H1 (cell line): ENCODE results near the gene SLC35G2. TPM values are rescaled to one million over a fixed set of nuclear protein-coding genes. Genes with fewer than 3 reads are reported as not detected.

ENCODE experiments used
- CTCF ChIA-PET: fragments of 300-600 bp; sonication (Branson Sonifier 250); formaldehyde crosslinking; loops from one replicate; lab custom pipeline; 2021; ENCODE audit not compliant: partially characterized antibody; lab: Charles Lee
- POLR2A ChIA-PET: fragments of 300-600 bp; sonication (Branson Sonifier 250); formaldehyde crosslinking; loops from one replicate; lab custom pipeline; 2021; ENCODE audit warnings: inconsistent platforms; ENCODE audit not compliant: partially characterized antibody; lab: Charles Lee
- DNase-seq, 2 experiments: peaks; one replicate each; pipeline versions ENCODE4 v3.0.0 to v3.0.0-alpha.2; 2010 to 2022; ENCODE audit warnings: low spot score in 2 of 2, low read depth in 1 of 2, mixed read lengths in 1 of 2
- FAIRE-seq: peaks from 2 replicates; lab custom pipeline; 2011; peaks lifted over from hg19 to GRCh38; lab: Jason Lieb, UNC
- H2AFZ ChIP-seq: 2 replicates; pipeline ENCODE4 v1.8.1; 2012; ENCODE audit warnings: low read length, inconsistent platforms
- H2AK5ac ChIP-seq: 2 replicates; pipeline ENCODE4 v1.6.1; 2013; ENCODE audit warnings: low read depth, low read length
- H2BK120ac ChIP-seq: replicated peaks from 2 replicates; pipeline ENCODE3; 2013; ENCODE audit warnings: low read depth, low read length, inconsistent platforms
- H2BK12ac ChIP-seq: 2 replicates; pipeline ENCODE4 v1.6.1; 2013; ENCODE audit warnings: low read depth, low read length
- H2BK15ac ChIP-seq: 2 replicates; pipeline ENCODE4 v1.6.1; 2013; ENCODE audit warnings: low read length
- H2BK20ac ChIP-seq: 2 replicates; pipeline ENCODE4 v1.6.1; 2013; ENCODE audit warnings: low read length
- H2BK5ac ChIP-seq: 2 replicates; pipeline ENCODE4 v1.6.1; 2013; ENCODE audit warnings: low read depth, low read length
- H3K14ac ChIP-seq: 2 replicates; pipeline ENCODE4 v1.6.1; 2013; ENCODE audit warnings: inconsistent platforms; ENCODE audit not compliant: insufficient read length
- H3K18ac ChIP-seq: 2 replicates; pipeline ENCODE4 v1.6.1; 2013; ENCODE audit warnings: low read length; ENCODE audit errors: extremely low read depth
- H3K23ac ChIP-seq: 2 replicates; pipeline ENCODE4 v1.6.1; 2013; ENCODE audit warnings: inconsistent platforms; ENCODE audit not compliant: insufficient read length
- H3K23me2 ChIP-seq: 2 replicates; pipeline ENCODE4 v1.6.1; 2013; ENCODE audit warnings: low read depth, low read length
- H3K27ac ChIP-seq: 2 replicates; pipeline ENCODE4 v1.6.1; 2011; ENCODE audit warnings: low read depth, low read length, inconsistent platforms
- H3K27me3 ChIP-seq, 4 experiments: replicated peaks in 1 of 4; 1 replicate in 1 of 4; 2 replicates in 3 of 4; pipeline versions ENCODE4 v1.6.1 to v1.8.1; 2011 to 2013; ENCODE audit warnings: low read length in 3 of 4, mild to moderate bottlenecking in 3 of 4, inconsistent platforms in 2 of 4, mixed read lengths in 2 of 4, moderate library complexity in 1 of 4; ENCODE audit not compliant: control insufficient read depth in 3 of 4, insufficient read depth in 3 of 4; ENCODE audit errors: extremely low read depth in 1 of 4
- H3K36me3 ChIP-seq, 4 experiments: 2 replicates each; pipeline versions ENCODE4 v1.6.1 to v1.8.1; 2011 to 2013; ENCODE audit warnings: mild to moderate bottlenecking in 4 of 4, low read length in 3 of 4, moderate library complexity in 2 of 4, control low read depth in 1 of 4, inconsistent platforms in 1 of 4; ENCODE audit not compliant: insufficient read depth in 4 of 4, control insufficient read depth in 2 of 4
- H3K4ac ChIP-seq: replicated peaks from 2 replicates; pipeline ENCODE3; 2013; ENCODE audit warnings: low read length, low read depth, mixed read lengths, inconsistent platforms; ENCODE audit not compliant: insufficient read length
- H3K4me1 ChIP-seq, 4 experiments: replicated peaks in 1 of 4; 1 replicate in 1 of 4; 2 replicates in 3 of 4; pipeline versions ENCODE4 v1.6.1 to v1.8.1; 2011 to 2013; ENCODE audit warnings: low read length in 3 of 4, inconsistent platforms in 2 of 4, mixed read lengths in 1 of 4; ENCODE audit not compliant: insufficient read depth in 4 of 4, control insufficient read depth in 3 of 4
- H3K4me2 ChIP-seq, 2 experiments: 2 replicates each; pipeline versions ENCODE4 v1.6.1 to v1.8.1; 2011 to 2013; ENCODE audit warnings: low read depth in 2 of 2, low read length in 2 of 2, control low read depth in 1 of 2, inconsistent platforms in 1 of 2, mild to moderate bottlenecking in 1 of 2; ENCODE audit not compliant: insufficient read depth in 1 of 2
- H3K4me3 ChIP-seq, 4 experiments: fragments of 200-600, 300-600 bp in 1 of 4; sonication (generic), shearing (Covaris generic), sonication (Bioruptor Twin) in 1 of 4; 2 replicates each; pipeline versions ENCODE4 v1.5.1 to v1.8.1; 2011 to 2016; ENCODE audit warnings: low read length in 4 of 4, low read depth in 3 of 4, control low read depth in 2 of 4, inconsistent platforms in 2 of 4, mild to moderate bottlenecking in 2 of 4, mixed read lengths in 1 of 4, moderate library complexity in 1 of 4; ENCODE audit not compliant: insufficient read depth in 2 of 4; ENCODE audit errors: extremely low read depth in 1 of 4
- H3K56ac ChIP-seq: replicated peaks from 2 replicates; pipeline ENCODE3; 2013; ENCODE audit warnings: low read depth, mild to moderate bottlenecking, mixed read lengths, low read length, inconsistent platforms; ENCODE audit not compliant: insufficient read length
- H3K79me1 ChIP-seq: 2 replicates; pipeline ENCODE4 v1.6.1; 2013; ENCODE audit warnings: low read depth, low read length, control low read depth
- H3K79me2 ChIP-seq, 2 experiments: 2 replicates each; pipeline versions ENCODE4 v1.6.1 to v1.8.1; 2012 to 2013; ENCODE audit warnings: low read length in 2 of 2, mild to moderate bottlenecking in 2 of 2, inconsistent platforms in 1 of 2; ENCODE audit not compliant: insufficient read depth in 2 of 2, control insufficient read depth in 1 of 2
- H3K9ac ChIP-seq, 4 experiments: replicated peaks in 1 of 4; 1 replicate in 1 of 4; 2 replicates in 3 of 4; pipeline versions ENCODE4 v1.6.1 to v1.8.1; 2011 to 2013; ENCODE audit warnings: low read depth in 3 of 4, low read length in 3 of 4, control low read depth in 2 of 4, mild to moderate bottlenecking in 2 of 4, moderate library complexity in 2 of 4, inconsistent platforms in 1 of 4; ENCODE audit errors: extremely low read depth in 1 of 4
- H3K9me3 ChIP-seq, 2 experiments: 2 replicates each; pipeline versions ENCODE4 v1.6.1 to v1.8.1; 2012 to 2013; ENCODE audit warnings: mild to moderate bottlenecking in 2 of 2, moderate library complexity in 2 of 2, control low read depth in 1 of 2, inconsistent platforms in 1 of 2, low read depth in 1 of 2, low read length in 1 of 2, mixed read lengths in 1 of 2; ENCODE audit not compliant: insufficient read depth in 2 of 2
- H4K20me1 ChIP-seq, 2 experiments: replicated peaks in 1 of 2; 2 replicates each; pipeline versions ENCODE3 to v1.8.1; 2011 to 2013; ENCODE audit warnings: inconsistent platforms in 2 of 2, low read length in 2 of 2, mild to moderate bottlenecking in 1 of 2; ENCODE audit not compliant: insufficient read depth in 2 of 2, control insufficient read depth in 1 of 2
- H4K5ac ChIP-seq: 2 replicates; pipeline ENCODE4 v1.6.1; 2013; ENCODE audit warnings: low read length, low read depth, mixed read lengths, inconsistent platforms; ENCODE audit not compliant: insufficient read length
- H4K8ac ChIP-seq: 2 replicates; pipeline ENCODE4 v1.8.0; 2013; ENCODE audit warnings: mild to moderate bottlenecking, moderate library complexity, low read length, inconsistent platforms; ENCODE audit not compliant: insufficient read depth; ENCODE audit errors: extremely low read depth
- H4K91ac ChIP-seq: replicated peaks from 2 replicates; pipeline ENCODE3; 2013; ENCODE audit warnings: low read length, mixed read lengths, inconsistent platforms; ENCODE audit not compliant: insufficient read length
- BACH1 ChIP-seq: IDR thresholded peaks from 2 replicates; pipeline ENCODE4 v1.6.1; 2012; ENCODE audit warnings: low read length, improper control_type of control experiment
- BRCA1 ChIP-seq: IDR thresholded peaks from 2 replicates; pipeline ENCODE4 v1.6.1; 2012; ENCODE audit warnings: low read depth, low read length, improper control_type of control experiment
- CEBPB ChIP-seq: IDR thresholded peaks from 2 replicates; pipeline ENCODE4 v1.6.1; 2012; ENCODE audit warnings: low read depth, low read length
- CREB1 ChIP-seq: IDR thresholded peaks from 2 replicates; pipeline ENCODE4 v1.6.1; 2012; ENCODE audit warnings: inconsistent platforms
- HDAC6 ChIP-seq: IDR thresholded peaks from one replicate; pipeline ENCODE4 v1.7.1; 2012; ENCODE audit warnings: low read depth, mild to moderate bottlenecking, inconsistent platforms, low read length, moderate library complexity
- KDM1A ChIP-seq: fragments of 200-600, 300-600 bp; sonication (generic); IDR thresholded peaks from 2 replicates; pipeline ENCODE4 v1.7.1; 2016; ENCODE audit warnings: mild to moderate bottlenecking, low read length, borderline replicate concordance
- KDM4A ChIP-seq: IDR thresholded peaks from one replicate; pipeline ENCODE4 v1.7.1; 2012; ENCODE audit warnings: low read depth, mild to moderate bottlenecking, moderate library complexity, low read length, inconsistent platforms; ENCODE audit not compliant: severe bottlenecking
- NANOG ChIP-seq: IDR thresholded peaks from 2 replicates; pipeline ENCODE4 v1.6.1; 2011; ENCODE audit warnings: low read length, low read depth, mild to moderate bottlenecking, inconsistent platforms; ENCODE audit not compliant: insufficient read depth, poor library complexity, severe bottlenecking
- RFX5 ChIP-seq: IDR thresholded peaks from 2 replicates; pipeline ENCODE4 v1.6.1; 2011; ENCODE audit warnings: low read depth, low read length, improper control_type of control experiment, borderline replicate concordance
- RXRA ChIP-seq: IDR thresholded peaks from 2 replicates; pipeline ENCODE4 v1.6.1; 2011; ENCODE audit warnings: low read depth, mild to moderate bottlenecking, low read length, moderate library complexity; ENCODE audit not compliant: insufficient read depth
- SAP30 ChIP-seq: fragments of 300-600 bp; sonication (generic); IDR thresholded peaks from 2 replicates; pipeline ENCODE4 v1.7.1; 2012; ENCODE audit warnings: low read length, moderate library complexity, mild to moderate bottlenecking, inconsistent platforms; ENCODE audit not compliant: insufficient read depth, insufficient replicate concordance
- TAF7 ChIP-seq: optimal IDR thresholded peaks from 2 replicates; pipeline ENCODE3; 2011; ENCODE audit warnings: low read depth, mild to moderate bottlenecking, inconsistent platforms, low read length, moderate library complexity, borderline replicate concordance
- TEAD4 ChIP-seq: IDR thresholded peaks from 2 replicates; pipeline ENCODE4 v1.6.1; 2012; ENCODE audit warnings: low read depth, low read length, inconsistent platforms, mixed read lengths
- ZNF274 ChIP-seq: IDR thresholded peaks from 2 replicates; pipeline ENCODE4 v1.7.0; 2012; ENCODE audit warnings: low read length, borderline replicate concordance; ENCODE audit errors: extremely low read depth
- WGBS, 2 experiments: shearing (Covaris generic) in 1 of 2; methylation state at CpG; one replicate each; pipeline versions ENCODE4 v1.1.6 to v1.1.7; 2013 to 2015; ENCODE audit warnings: low lambda C conversion rate in 2 of 2, mixed read lengths in 2 of 2, inconsistent platforms in 1 of 2, low coverage in 1 of 2, missing lambda C conversion rate in 1 of 2; ENCODE audit not compliant: insufficient replicate concordance in 2 of 2, insufficient coverage in 1 of 2, insufficient read length in 1 of 2; ENCODE audit errors: extremely low coverage in 1 of 2, missing lambda C conversion rate in 1 of 2; 5-methylcytosine and 5-hydroxymethylcytosine counted together
- polyA plus RNA-seq, 7 experiments: library from polyadenylated mRNA; depleted of rRNA in 3 of 7; stranded (reverse) in 5 of 7; unstranded in 2 of 7; fragments of >200 nt in 5 of 7; fragments of 200-250 nt in 2 of 7; gene quantifications; 1 replicate in 5 of 7; 2 replicates in 1 of 7; 4 replicates in 1 of 7; pipeline versions ENCODE4 v1.2.1 to v1.2.3, GENCODE V29; 2011 to 2013; ENCODE audit warnings: missing spikeins in 2 of 7, mixed read lengths in 2 of 7
- total RNA-seq: library from RNA; stranded (reverse); fragmentation: NEBNext Ultra II Directional; extraction: Animal tissue kit (Norgen Biotek cat#: 25700); gene quantifications from 2 replicates; pipeline ENCODE4 v1.2.1, GENCODE V29; 2021

SLC35G2 gene
- total and polyA plus RNA-seq, 2 of the 8 experiments (the other 6 are each of a cell fraction or from before 2014, with no cell fraction given): 5.2 to 6.4 TPM

- Histone ChIP-seq H4K8ac (no peak overlapping the region), H3K79me2 (peaks cover 5 to 84% of the 10 kb centered on the region in 2 experiments; a peak in 3 of 4 replicates), H3K27me3 (no peaks in the 10 kb centered on the region), H2BK120ac (no peak overlapping the region), H3K9ac (no peak overlapping the region), H3K18ac (no peak overlapping the region), H3K4me2 (no peak overlapping the region), H4K91ac (no peak overlapping the region), H3K4ac (no peak overlapping the region), H2AK5ac (no peak overlapping the region), H2AFZ (no peak overlapping the region), H3K23me2 (no peaks in the 10 kb centered on the region), H3K79me1 (no peaks in the 10 kb centered on the region; the same call in 1 of the 2 replicates), H2BK5ac (no peak overlapping the region), H3K9me3 (peaks cover 0 to 3% of the 10 kb centered on the region in 2 experiments; a peak in 1 of 4 replicates), H2BK12ac (no peak overlapping the region), H3K27ac (no peak overlapping the region), H3K4me1 (peaks cover 0 to 8% (median 2%) of the 10 kb centered on the region in 4 experiments; a peak in 3 of 7 replicates), H3K23ac (no peak overlapping the region), H2BK15ac (no peak overlapping the region), H2BK20ac (no peak overlapping the region), H4K20me1 (peaks cover 2 to 3% of the 10 kb centered on the region in 2 experiments), H3K36me3 (peaks cover 0 to 3% (median 0%) of the 10 kb centered on the region in 4 experiments; a peak in 2 of 8 replicates), H3K56ac (no peak overlapping the region), H3K14ac (no peak overlapping the region), H3K4me3 (no peak overlapping the region), H4K5ac (no peak overlapping the region)
- DNase-seq (no peak), FAIRE-seq (no peak)
- ChIA-PET POLR2A (no interaction called here), CTCF (interaction anchor here (1.9 kb wide), 1 partner anchor 222 kb away, joined by 5 read pairs; no protein-coding TSS in a partner anchor)
- 82% methylated on average over 24 of the region's 24 CpGs; no CpG with 5 or more reads in 1 of the 2 experiments for WGBS, 2 experiments
- TF ChIP-seq BRCA1: no peak
- TF ChIP-seq CEBPB: no peak
- TF ChIP-seq TAF7: no peak
- TF ChIP-seq BACH1: no peak
- no peak for TF ChIP-seq TEAD4
- no peak for TF ChIP-seq SAP30
- no peak for TF ChIP-seq CREB1
- TF ChIP-seq RXRA: no peak
- no peak for TF ChIP-seq HDAC6
- TF ChIP-seq NANOG: no peak
- TF ChIP-seq KDM1A: no peak
- TF ChIP-seq RFX5: no peak
- TF ChIP-seq KDM4A: no peak
- TF ChIP-seq ZNF274: no peak
Observed at GRCh38 chr3:136889947-136890346, 71.0 kb downstream of the SLC35G2 start.
